ENCODE data around the gene DUSP1. TPM values are rescaled to one million over a fixed set of nuclear protein-coding genes. Genes with fewer than 3 reads are reported as not detected.
A peak's percentile ranks its signal among the peaks of the same experiment; 100 is the strongest.

The DUSP1 gene
- total and polyA plus RNA-seq, 8 donors: 76.4 to 690 (median 288) TPM

DNA sequence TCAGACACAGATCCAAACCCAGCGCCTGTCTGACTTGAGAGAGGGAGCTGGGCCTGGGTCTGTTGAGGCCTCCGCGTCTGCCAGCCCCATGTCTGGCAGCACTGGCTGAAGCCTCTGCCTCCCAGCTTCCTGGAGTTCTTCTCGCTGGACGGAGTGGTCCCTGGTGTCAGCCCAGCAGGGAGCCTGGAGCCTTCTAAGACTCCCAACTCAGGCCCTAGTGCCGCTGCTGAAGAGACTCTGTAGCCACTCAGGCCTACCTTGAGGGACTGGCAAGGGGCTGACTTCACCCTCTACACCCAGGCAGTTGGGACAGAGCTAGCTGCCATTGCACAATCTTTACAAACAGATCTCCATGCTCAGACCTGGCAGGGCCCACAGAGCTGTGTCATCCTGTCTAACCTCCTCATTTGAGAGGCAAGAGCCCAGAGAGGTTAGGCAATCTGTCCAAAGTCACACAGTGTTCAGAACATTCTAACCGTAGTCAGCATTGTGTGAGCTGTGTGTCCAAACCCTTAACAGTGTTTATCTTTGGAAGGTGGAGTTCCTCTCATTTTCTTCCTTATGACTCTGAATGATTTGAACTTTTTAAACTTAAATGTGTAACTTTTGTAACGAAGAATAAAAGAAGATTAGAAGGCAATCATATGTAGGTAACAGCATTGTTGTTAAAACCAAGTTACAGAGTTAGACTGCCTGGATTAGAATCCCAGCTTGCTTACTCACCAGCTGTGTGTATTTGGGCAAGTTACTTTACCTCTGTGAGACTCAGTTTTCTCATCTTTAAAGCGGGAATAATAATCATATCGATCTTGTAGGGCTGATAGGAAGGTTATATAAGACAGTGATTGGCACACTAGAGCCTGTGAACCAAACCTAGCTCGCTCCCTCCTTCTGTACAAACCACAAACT, 4.6 kb upstream of the DUSP1 start:
- WGBS, 5 donors: 82 to 87% (median 85%) methylated on average over 8 to 11 of the region's 11 CpGs
- peak in 1 of 2 donors; percentile 79 for DNase-seq
- H3K27ac ChIP-seq: peak overlapping the region; percentile 20 to 100 (median 98)
- H3K27me3 ChIP-seq: no peaks in the 10 kb centered on the region
- H3K9me3 ChIP-seq: no peaks in the 10 kb centered on the region
- peaks cover 45 to 85% (median 59%) of the 10 kb centered on the region in 4 donors for H3K4me1 ChIP-seq
- peak in 1 of 4 donors; percentile 14 for TF ChIP-seq POLR2A (IDR thresholded peaks at IDR 0.05)
- TF ChIP-seq, protein P1, sequence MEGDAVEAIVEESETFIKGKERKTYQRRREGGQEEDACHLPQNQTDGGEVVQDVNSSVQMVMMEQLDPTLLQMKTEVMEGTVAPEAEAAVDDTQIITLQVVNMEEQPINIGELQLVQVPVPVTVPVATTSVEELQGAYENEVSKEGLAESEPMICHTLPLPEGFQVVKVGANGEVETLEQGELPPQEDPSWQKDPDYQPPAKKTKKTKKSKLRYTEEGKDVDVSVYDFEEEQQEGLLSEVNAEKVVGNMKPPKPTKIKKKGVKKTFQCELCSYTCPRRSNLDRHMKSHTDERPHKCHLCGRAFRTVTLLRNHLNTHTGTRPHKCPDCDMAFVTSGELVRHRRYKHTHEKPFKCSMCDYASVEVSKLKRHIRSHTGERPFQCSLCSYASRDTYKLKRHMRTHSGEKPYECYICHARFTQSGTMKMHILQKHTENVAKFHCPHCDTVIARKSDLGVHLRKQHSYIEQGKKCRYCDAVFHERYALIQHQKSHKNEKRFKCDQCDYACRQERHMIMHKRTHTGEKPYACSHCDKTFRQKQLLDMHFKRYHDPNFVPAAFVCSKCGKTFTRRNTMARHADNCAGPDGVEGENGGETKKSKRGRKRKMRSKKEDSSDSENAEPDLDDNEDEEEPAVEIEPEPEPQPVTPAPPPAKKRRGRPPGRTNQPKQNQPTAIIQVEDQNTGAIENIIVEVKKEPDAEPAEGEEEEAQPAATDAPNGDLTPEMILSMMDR (IDR thresholded peaks at IDR 0.05): no peak
- TF ChIP-seq EP300 (IDR thresholded peaks at IDR 0.05): peak; percentile 88
- TF ChIP-seq POLR2AphosphoS5 (IDR thresholded peaks at IDR 0.05): peak; percentile 77 to 88 (median 82)
- no peak overlapping the region for H3K4me3 ChIP-seq
- peaks cover 0 to 3% (median 0%) of the 10 kb centered on the region in 4 donors for H3K36me3 ChIP-seq
- intact Hi-C loops (cut with DNase I; ENCODE audit: low total_unique reads): no loop called here

DNA sequence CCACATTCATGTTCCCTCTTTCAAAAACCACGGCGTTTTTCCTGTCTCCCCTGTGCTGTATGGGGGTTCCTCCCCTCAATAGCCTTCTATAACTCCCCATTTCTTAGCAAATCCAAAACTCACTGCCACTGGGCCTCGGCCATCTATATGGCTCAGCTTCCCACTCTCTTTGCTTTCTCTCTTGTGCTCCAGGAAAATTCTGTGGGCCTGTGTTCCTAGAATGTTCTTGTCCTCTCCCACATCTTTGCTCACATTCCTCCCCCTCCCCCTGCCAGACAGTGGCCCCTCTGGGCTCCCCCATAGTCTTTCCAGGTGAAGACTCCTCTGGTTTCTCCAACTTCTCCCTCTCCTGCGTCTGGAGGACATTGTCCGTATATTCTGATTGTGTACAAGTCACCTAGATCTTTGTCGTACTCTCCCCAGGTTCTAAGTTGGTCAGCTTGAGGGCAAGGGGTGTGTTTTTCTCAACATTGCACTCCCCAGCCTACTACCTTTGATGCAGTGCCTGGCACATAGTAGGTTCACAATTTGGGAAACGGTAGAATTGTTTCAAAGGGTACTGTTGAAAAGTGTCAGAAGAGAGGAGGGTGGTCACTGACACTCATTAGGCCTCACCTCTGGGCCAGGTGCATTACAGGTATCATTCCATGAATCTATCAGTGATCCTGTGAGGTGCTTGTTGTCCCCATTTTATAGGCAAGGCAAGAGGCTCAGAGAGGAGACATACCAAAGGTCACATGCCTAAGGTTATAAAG, 3.7 kb upstream of the DUSP1 start:
- WGBS, 5 donors: 81 to 91% (median 85%) methylated on average over 7 of the region's 7 CpGs
- intact Hi-C loops (cut with DNase I; ENCODE audit: low total_unique reads): no loop called here
- TF ChIP-seq, protein P1 (IDR thresholded peaks at IDR 0.05): no peak
- TF ChIP-seq POLR2A (IDR thresholded peaks at IDR 0.05): no peak
- no peak for TF ChIP-seq EP300 (IDR thresholded peaks at IDR 0.05)
- TF ChIP-seq POLR2AphosphoS5 (IDR thresholded peaks at IDR 0.05): no peak
- peaks cover under 1 to 11% (median 4%) of the 10 kb centered on the region in 4 donors for H3K36me3 ChIP-seq
- H3K27ac ChIP-seq: peak overlapping the region in 4 of 5 donors; percentile 96 to 100 (median 99)
- peaks cover 45 to 84% (median 59%) of the 10 kb centered on the region in 4 donors for H3K4me1 ChIP-seq
- no peaks in the 10 kb centered on the region for H3K9me3 ChIP-seq
- no peaks in the 10 kb centered on the region for H3K27me3 ChIP-seq
- no peak overlapping the region for H3K4me3 ChIP-seq
- no peak for DNase-seq

DNA sequence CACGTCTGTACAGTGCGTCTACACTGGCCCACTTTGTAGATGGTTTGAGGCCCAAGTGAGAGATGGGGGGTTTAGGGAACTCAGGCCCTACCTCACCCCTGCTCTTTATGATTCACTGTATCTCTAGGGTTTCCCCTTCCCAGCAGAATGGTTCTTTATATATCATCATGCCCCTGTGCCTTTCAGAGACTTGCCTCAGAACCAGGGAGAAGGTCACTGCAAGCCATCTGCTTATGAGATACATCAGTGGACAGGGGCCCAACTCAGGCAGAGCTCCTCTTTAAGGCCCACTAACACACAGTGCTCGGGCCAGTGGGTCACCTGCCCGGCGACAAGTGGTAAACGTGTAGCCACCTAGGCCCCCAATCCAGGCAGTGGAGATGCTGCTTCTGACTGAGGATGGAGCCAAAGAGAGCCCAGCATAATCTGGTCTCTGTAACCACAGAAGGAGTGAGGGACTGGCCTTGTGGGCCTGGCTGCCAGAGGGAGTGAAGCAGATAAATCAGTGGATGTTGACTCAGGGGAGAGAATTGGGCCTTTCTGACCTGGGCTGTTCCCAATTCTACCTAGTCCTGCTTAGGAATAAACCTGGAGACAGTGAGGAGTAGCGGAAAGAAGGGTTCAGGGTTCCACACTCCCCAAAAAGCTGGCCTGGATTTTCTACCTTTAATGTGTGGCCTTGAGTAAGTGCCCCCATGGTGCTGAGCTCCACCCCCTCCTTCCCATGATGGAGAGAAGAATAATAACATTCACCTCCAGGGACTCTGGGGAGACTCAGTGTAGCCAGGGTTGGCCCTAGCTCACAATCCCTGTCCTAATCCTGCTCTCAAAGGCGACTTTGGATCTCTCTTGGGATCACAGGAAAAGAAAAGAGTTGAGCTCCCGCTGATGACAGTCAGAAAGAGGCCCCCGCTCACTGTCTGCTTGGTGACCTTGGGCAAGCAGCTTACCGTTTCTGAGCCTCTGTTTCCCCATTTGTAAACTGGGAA, 2.8 kb upstream of the DUSP1 start:
- Histone ChIP-seq H3K4me1 (peaks cover 51 to 84% (median 63%) of the 10 kb centered on the region in 4 donors), H3K36me3 (peaks cover 10 to 21% (median 13%) of the 10 kb centered on the region in 4 donors), H3K27ac (peak overlapping the region; percentile 56 to 100 (median 98)), H3K27me3 (no peaks in the 10 kb centered on the region), H3K4me3 (no peak overlapping the region), H3K9me3 (no peaks in the 10 kb centered on the region)
- TF ChIP-seq POLR2AphosphoS5 (IDR thresholded peaks at IDR 0.05): no peak
- no peak for TF ChIP-seq EP300 (IDR thresholded peaks at IDR 0.05)
- no peak for TF ChIP-seq POLR2A (IDR thresholded peaks at IDR 0.05)
- TF ChIP-seq, protein P1 (IDR thresholded peaks at IDR 0.05): no peak
- DNase-seq: no peak
- 78 to 90% (median 82%) methylated on average over 10 to 11 of the region's 11 CpGs for WGBS, 5 donors
- intact Hi-C loops (cut with DNase I; ENCODE audit: low total_unique reads): no loop called here
